B cell (primary cell): ENCODE data around the gene ENO1. TPM values are rescaled to one million over a fixed set of nuclear protein-coding genes. Genes with fewer than 3 reads are reported as not detected.
"Not testable (repeated sequence)": the region's sequence is repeated elsewhere in the genome, so short reads cannot be mapped to it uniquely, and the experiment has no call there.

Experiments
- ATAC-seq: fragments of 200-7000 bp; cut with Tn5 transposase; one replicate; pipeline ENCODE4 v1.10.0; 2021; ENCODE audit warnings: low read depth, mild to moderate bottlenecking, moderate number of reproducible peaks, moderate library complexity
- CTCF ChIA-PET: fragments of 350-600 bp; sonication (Branson Sonifier 250); formaldehyde crosslinking; loops from one replicate; lab custom pipeline; 2021; ENCODE audit warnings: antibody characterized with exemption, inconsistent platforms; lab: Charles Lee
- POLR2A ChIA-PET: fragments of 350-600 bp; sonication (Branson Sonifier 250); formaldehyde crosslinking; loops from one replicate; lab custom pipeline; 2021; ENCODE audit warnings: antibody characterized with exemption; lab: Charles Lee
- DNase-seq: peaks from one replicate; pipeline ENCODE4 v3.0.0; 2013
- H2AFZ ChIP-seq: 2 replicates; pipeline ENCODE4 v1.6.1; 2012; ENCODE audit warnings: mild to moderate bottlenecking, low read depth, low read length; ENCODE audit not compliant: insufficient read depth, poor library complexity, severe bottlenecking
- H3K27ac ChIP-seq, 2 donors: 1 replicate in 1 of 2; 2 replicates in 1 of 2; pipeline ENCODE4 v1.5.1; 2012 to 2013; ENCODE audit warnings: low read length in 2 of 2, mild to moderate bottlenecking in 2 of 2, moderate library complexity in 1 of 2
- H3K27me3 ChIP-seq, 4 experiments: fragments of 200-600 bp in 1 of 4; sonication (generic) in 1 of 4; replicated peaks in 1 of 4; 1 replicate in 2 of 4; 2 replicates in 2 of 4; pipeline versions ENCODE4 v1.6.1 to v1.7.0; 2013 to 2016; ENCODE audit warnings: low read length in 3 of 4, mild to moderate bottlenecking in 2 of 4, mixed read lengths in 1 of 4, moderate library complexity in 1 of 4; ENCODE audit not compliant: insufficient read depth in 4 of 4, control insufficient read depth in 3 of 4; ENCODE audit errors: control extremely low read depth in 1 of 4
- H3K36me3 ChIP-seq, 2 experiments: replicated peaks in 1 of 2; 1 replicate in 1 of 2; 2 replicates in 1 of 2; pipeline versions ENCODE4 v1.6.1 to v1.7.1; 2013; ENCODE audit warnings: low read length in 1 of 2; ENCODE audit not compliant: insufficient read depth in 2 of 2, control insufficient read depth in 1 of 2; ENCODE audit errors: control extremely low read depth in 1 of 2, extremely low read depth in 1 of 2
- H3K4me1 ChIP-seq, 2 donors: fragments of 200-600 bp in 1 of 2; sonication (generic) in 1 of 2; 1 replicate in 1 of 2; 2 replicates in 1 of 2; pipeline versions ENCODE4 v1.5.1 to v1.6.1; 2013 to 2017; ENCODE audit warnings: low read length in 2 of 2; ENCODE audit not compliant: control insufficient read depth in 2 of 2, insufficient read depth in 2 of 2
- H3K4me2 ChIP-seq: replicated peaks from 2 replicates; pipeline ENCODE3; 2012; ENCODE audit warnings: mild to moderate bottlenecking, low read depth, low read length; ENCODE audit not compliant: poor library complexity, severe bottlenecking
- H3K4me3 ChIP-seq, 5 experiments: fragments of 200-600 bp in 1 of 5; sonication (generic) in 1 of 5; 1 replicate in 3 of 5; 2 replicates in 2 of 5; pipeline versions ENCODE4 v1.5.1 to v1.7.0; 2011 to 2016; ENCODE audit warnings: low read length in 4 of 5, mild to moderate bottlenecking in 4 of 5, low read depth in 2 of 5, control low read depth in 1 of 5, moderate library complexity in 1 of 5; ENCODE audit not compliant: insufficient read depth in 1 of 5; ENCODE audit errors: control extremely low read depth in 1 of 5, extremely low read depth in 1 of 5
- H3K79me2 ChIP-seq: fragments of 200-600 bp; sonication (generic); one replicate; pipeline ENCODE4 v1.6.0; 2016; ENCODE audit warnings: low read length; ENCODE audit not compliant: control insufficient read depth, insufficient read depth
- H3K9ac ChIP-seq: fragments of 200-600 bp; sonication (generic); 2 replicates; pipeline ENCODE4 v1.6.1; 2017; ENCODE audit warnings: mild to moderate bottlenecking, low read length, moderate library complexity
- H3K9me3 ChIP-seq, 3 donors: one replicate each; pipeline versions ENCODE4 v1.6.1 to v1.7.1; 2013; ENCODE audit warnings: low read length in 2 of 3; ENCODE audit not compliant: control insufficient read depth in 2 of 3, insufficient read depth in 1 of 3; ENCODE audit errors: control extremely low read depth in 1 of 3
- H4K20me1 ChIP-seq: 2 replicates; pipeline ENCODE4 v1.6.0; 2012; ENCODE audit warnings: mild to moderate bottlenecking, low read length; ENCODE audit not compliant: insufficient read depth, control insufficient read depth, poor library complexity, severe bottlenecking
- H3K27ac Mint-ChIP-seq: one replicate; pipeline ENCODE4 v1.8.0; 2021; ENCODE audit warnings: mixed read lengths
- H3K27me3 Mint-ChIP-seq: one replicate; pipeline ENCODE4 v1.8.0; 2021; ENCODE audit warnings: mixed read lengths
- H3K4me1 Mint-ChIP-seq: one replicate; pipeline ENCODE4 v1.8.0; 2021; ENCODE audit warnings: mixed read lengths
- H3K4me3 Mint-ChIP-seq: one replicate; pipeline ENCODE4 v1.8.0; 2021; ENCODE audit warnings: mixed read lengths
- H3K9me3 Mint-ChIP-seq: one replicate; pipeline ENCODE4 v1.8.0; 2022; ENCODE audit warnings: mixed read lengths; ENCODE audit not compliant: insufficient read depth
- EZH2 ChIP-seq: IDR thresholded peaks from 2 replicates; pipeline ENCODE4 v1.6.1; 2012; ENCODE audit warnings: borderline replicate concordance, low read depth, mild to moderate bottlenecking, moderate library complexity, low read length; ENCODE audit not compliant: insufficient read depth, poor library complexity, severe bottlenecking
- WGBS: methylation state at CpG from one replicate; pipeline ENCODE4 v1.1.5; 2013; ENCODE audit warnings: missing lambda C conversion rate; ENCODE audit not compliant: insufficient coverage; 5-methylcytosine and 5-hydroxymethylcytosine counted together
- intact Hi-C: fragments of 100-400 bp; cut with micrococcal nuclease; formaldehyde crosslinking; loops from one replicate; pipeline ENCODE4 v1.10.0; 2022
- polyA plus RNA-seq: library from polyadenylated mRNA; depleted of rRNA; stranded (reverse); fragments of >200 nt; gene quantifications from 2 replicates; pipeline ENCODE4 v1.2.3, GENCODE V29; 2012
- total RNA-seq, 2 donors: library from RNA; stranded (reverse); fragments of 120-200 nt in 1 of 2; gene quantifications; 1 replicate in 1 of 2; 2 replicates in 1 of 2; pipeline versions ENCODE4 v1.2.3 to v1.2.4, GENCODE V29; 2013 to 2022
- TF ChIP-seq, protein P1 (sequence below): fragments of 200-600 bp; IDR thresholded peaks from one replicate; pipeline ENCODE4 v1.8.0; 2022; ENCODE audit warnings: antibody characterized with exemption, mild to moderate bottlenecking

Gene ENO1
- total and polyA plus RNA-seq, 2 donors (not counting 1 experiment from before 2014, with no cell fraction given) = 193 to 237 TPM

- H3K4me1 Mint-ChIP-seq = no peaks in the 10 kb centered on the region
- no peak overlapping the region for H2AFZ ChIP-seq
- no peak overlapping the region for H3K27ac Mint-ChIP-seq
- H3K27me3 Mint-ChIP-seq = no peaks in the 10 kb centered on the region
- intact Hi-C loops = no loop called here
- 15% methylated on average over 2 of the region's 2 CpGs for WGBS
- H3K4me3 Mint-ChIP-seq = no peak overlapping the region
- ATAC-seq = no peak
- peaks cover 0 to 12% (median 0%) of the 10 kb centered on the region in 3 donors for H3K9me3 ChIP-seq
- no peaks in the 10 kb centered on the region for H3K4me1 ChIP-seq
- no peaks in the 10 kb centered on the region for H3K36me3 ChIP-seq
- no peak overlapping the region for H3K27ac ChIP-seq
- H3K4me2 ChIP-seq = no peak overlapping the region
- no peak for DNase-seq
- no peak overlapping the region for H3K4me3 ChIP-seq
- H3K79me2 ChIP-seq = no peaks in the 10 kb centered on the region
- H3K9me3 Mint-ChIP-seq = no peaks in the 10 kb centered on the region
- CTCF ChIA-PET = no interaction called here
- POLR2A ChIA-PET = no interaction called here
- no peak for TF ChIP-seq EZH2
- TF ChIP-seq, protein P1, sequence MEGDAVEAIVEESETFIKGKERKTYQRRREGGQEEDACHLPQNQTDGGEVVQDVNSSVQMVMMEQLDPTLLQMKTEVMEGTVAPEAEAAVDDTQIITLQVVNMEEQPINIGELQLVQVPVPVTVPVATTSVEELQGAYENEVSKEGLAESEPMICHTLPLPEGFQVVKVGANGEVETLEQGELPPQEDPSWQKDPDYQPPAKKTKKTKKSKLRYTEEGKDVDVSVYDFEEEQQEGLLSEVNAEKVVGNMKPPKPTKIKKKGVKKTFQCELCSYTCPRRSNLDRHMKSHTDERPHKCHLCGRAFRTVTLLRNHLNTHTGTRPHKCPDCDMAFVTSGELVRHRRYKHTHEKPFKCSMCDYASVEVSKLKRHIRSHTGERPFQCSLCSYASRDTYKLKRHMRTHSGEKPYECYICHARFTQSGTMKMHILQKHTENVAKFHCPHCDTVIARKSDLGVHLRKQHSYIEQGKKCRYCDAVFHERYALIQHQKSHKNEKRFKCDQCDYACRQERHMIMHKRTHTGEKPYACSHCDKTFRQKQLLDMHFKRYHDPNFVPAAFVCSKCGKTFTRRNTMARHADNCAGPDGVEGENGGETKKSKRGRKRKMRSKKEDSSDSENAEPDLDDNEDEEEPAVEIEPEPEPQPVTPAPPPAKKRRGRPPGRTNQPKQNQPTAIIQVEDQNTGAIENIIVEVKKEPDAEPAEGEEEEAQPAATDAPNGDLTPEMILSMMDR = no peak
- no peaks in the 10 kb centered on the region for H4K20me1 ChIP-seq
- H3K27me3 ChIP-seq = no peaks in the 10 kb centered on the region
- H3K9ac ChIP-seq = no peak overlapping the region
Measured at GRCh38 chr1:8925406-8925805, 46.9 kb upstream of the ENO1 start.

DNA sequence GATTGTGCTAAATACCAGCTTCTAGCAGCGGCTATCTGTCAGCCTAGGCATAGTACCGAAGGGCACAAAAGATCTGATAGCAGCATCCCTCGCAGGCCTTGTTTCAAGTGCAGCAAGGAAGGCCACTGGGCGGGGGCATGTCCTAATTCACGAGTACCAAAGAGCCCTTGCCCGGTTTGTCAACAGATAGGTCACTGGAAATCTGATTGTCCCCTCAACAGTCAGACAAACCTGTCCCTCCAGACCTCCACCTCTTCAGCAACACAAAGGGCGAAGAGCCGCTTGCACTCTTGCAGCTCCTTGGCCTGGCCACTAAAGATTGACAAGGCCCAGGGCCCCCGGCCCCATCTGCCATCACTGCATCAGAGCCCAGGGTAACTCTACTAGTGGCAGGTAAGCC is 44.5 kb upstream of the ENO1 start:
- Histone ChIP-seq H3K9ac (no peak overlapping the region), H3K79me2 (no peaks in the 10 kb centered on the region), H2AFZ (no peak overlapping the region), H3K4me2 (no peak overlapping the region), H3K27ac (no peak overlapping the region), H3K36me3 (no peaks in the 10 kb centered on the region), H4K20me1 (no peaks in the 10 kb centered on the region), H3K4me1 (no peaks in the 10 kb centered on the region), H3K9me3 (peaks cover 0 to under 1% (median 0%) of the 10 kb centered on the region in 3 donors), H3K4me3 (no peak overlapping the region), H3K27me3 (no peaks in the 10 kb centered on the region)
- intact Hi-C loops = no loop called here
- ChIA-PET CTCF (no interaction called here), POLR2A (no interaction called here)
- H3K4me1 Mint-ChIP-seq = no peaks in the 10 kb centered on the region
- ATAC-seq (no peak), DNase-seq (no peak)
- no peak overlapping the region for H3K4me3 Mint-ChIP-seq
- no peaks in the 10 kb centered on the region for H3K9me3 Mint-ChIP-seq
- H3K27me3 Mint-ChIP-seq = no peaks in the 10 kb centered on the region
- 95% methylated on average over 9 of the region's 9 CpGs for whole genome bisulfite sequencing
- no peak overlapping the region for H3K27ac Mint-ChIP-seq
- TF ChIP-seq, protein P1 = no peak
- no peak for TF ChIP-seq EZH2

- ATAC-seq, H3K4me1 ChIP-seq, H3K27ac ChIP-seq, DNase-seq, intact Hi-C loops, H3K27ac Mint-ChIP-seq, H2AFZ ChIP-seq, POLR2A ChIA-PET, H3K9me3 Mint-ChIP-seq, H3K79me2 ChIP-seq, H3K9me3 ChIP-seq, H3K36me3 ChIP-seq, H3K9ac ChIP-seq, H4K20me1 ChIP-seq, H3K27me3 ChIP-seq, H3K4me1 Mint-ChIP-seq, H3K4me3 Mint-ChIP-seq, H3K4me2 ChIP-seq, H3K4me3 ChIP-seq: not testable (repeated sequence)
- 89% methylated on average over 10 of the region's 10 CpGs for WGBS
- peaks cover 12% of the 10 kb centered on the region for H3K27me3 Mint-ChIP-seq
- CTCF ChIA-PET = interaction anchor here (0.6 to 3.1 kb wide), 10 partner anchors 17 to 769 kb away, joined by 3 to 15 read pairs (median 5); no protein-coding TSS in a partner anchor
Measured at GRCh38 chr1:8917536-8917935, 39.0 kb upstream of the ENO1 start.
